ENCODE data around the gene HPS3. TPM values are rescaled to one million over a fixed set of nuclear protein-coding genes. Genes with fewer than 3 reads are reported as not detected.
A peak's percentile ranks its signal among the peaks of the same experiment; 100 is the strongest.

HPS3 gene
- polyA plus RNA-seq, 1 donor from 2014 or later = 17.1 TPM

- TF ChIP-seq SMC3 (conservative IDR thresholded peaks at IDR 0.05; ENCODE audit: poor library complexity) (no peak), RAD21 (conservative IDR thresholded peaks at IDR 0.05) (no peak), TAF1 (IDR thresholded peaks at IDR 0.05; ENCODE audit: low read depth) (no peak), REST (IDR thresholded peaks at IDR 0.05; ENCODE audit: borderline replicate concordance) (no peak), MXI1 (conservative IDR thresholded peaks at IDR 0.05; ENCODE audit: poor library complexity, severe bottlenecking) (no peak), POLR2AphosphoS5 (IDR thresholded peaks at IDR 0.05) (no peak), EP300 (conservative IDR thresholded peaks at IDR 0.05; ENCODE audit: poor library complexity, severe bottlenecking) (no peak)
- Histone ChIP-seq H3K4me3 (ENCODE audit: low read length) (no peak overlapping the region), H3K9me3 (ENCODE audit: low read length) (peaks cover 5% of the 10 kb centered on the region), H2AFZ (ENCODE audit: low read depth, low read length) (no peak overlapping the region), H3K4me2 (ENCODE audit: low read length) (no peak overlapping the region), H3K27ac (ENCODE audit: low read length) (no peak overlapping the region), H3K36me3 (ENCODE audit: insufficient read depth, low read length) (no peaks in the 10 kb centered on the region), H4K20me1 (ENCODE audit: insufficient read depth) (no peaks in the 10 kb centered on the region), H3K9ac (ENCODE audit: low read length) (no peak overlapping the region), H3K79me2 (replicated peaks; ENCODE audit: insufficient read depth, low read length) (no peaks in the 10 kb centered on the region), H3K9me2 (ENCODE audit: insufficient read depth, low read length) (no peaks in the 10 kb centered on the region), H3F3A (ENCODE audit: insufficient read depth, low read length, poor library complexity, severe bottlenecking) (no peaks in the 10 kb centered on the region), H3K27me3 (ENCODE audit: insufficient read depth, low read depth, low read length) (no peaks in the 10 kb centered on the region)
These were observed 38.5 kb upstream of the HPS3 start for GRCh38 chr3:149090907-149091306.

GRCh38 chr3:149091983-149092382, 37.5 kb upstream of the HPS3 start:
- no peak overlapping the region for H3K9ac ChIP-seq (ENCODE audit: low read length)
- TF ChIP-seq REST (IDR thresholded peaks at IDR 0.05; ENCODE audit: borderline replicate concordance) (peak; percentile 20), CTCF (IDR thresholded peaks at IDR 0.05; ENCODE audit: poor library complexity, severe bottlenecking) (no peak)
- no peaks in the 10 kb centered on the region for H4K20me1 ChIP-seq (ENCODE audit: insufficient read depth)
- H3K4me3 ChIP-seq (ENCODE audit: low read length) = no peak overlapping the region
- no peak overlapping the region for H2AFZ ChIP-seq (ENCODE audit: low read depth, low read length)
- H3K27me3 ChIP-seq (ENCODE audit: insufficient read depth, low read depth, low read length) = no peaks in the 10 kb centered on the region
- H3F3A ChIP-seq (ENCODE audit: insufficient read depth, low read length, poor library complexity, severe bottlenecking) = no peaks in the 10 kb centered on the region
- H3K9me2 ChIP-seq (ENCODE audit: insufficient read depth, low read length) = no peaks in the 10 kb centered on the region
- no peak overlapping the region for H3K4me2 ChIP-seq (ENCODE audit: low read length)
- H3K27ac ChIP-seq (ENCODE audit: low read length) = no peak overlapping the region
- peaks cover 4% of the 10 kb centered on the region for H3K9me3 ChIP-seq (ENCODE audit: low read length)
- no peaks in the 10 kb centered on the region for H3K79me2 ChIP-seq (replicated peaks; ENCODE audit: insufficient read depth, low read length)
- no peaks in the 10 kb centered on the region for H3K36me3 ChIP-seq (ENCODE audit: insufficient read depth, low read length)
